ENCODE results near the gene MAPK11.

The MAPK11 gene

GRCh38 chr22:50307890-50308596 is 37.9 kb upstream of the MAPK11 start:
- no peak for DNase-seq

- DNase-seq, result peak; percentile 48
These were observed 36.9 kb upstream of the MAPK11 start, which contains the start of gene PLXNB2 for GRCh38 chr22:50306753-50307749. TSS of gene PLXNB2 (minus strand) at chr22:50307646. CDS start at chr22:50290584, 17,062 bp downstream.

- peak; percentile 69 for DNase-seq
These were observed 35.9 kb upstream of the MAPK11 start for GRCh38 chr22:50305923-50306566.

GRCh38 chr22:50305393-50305922 is 35.3 kb upstream of the MAPK11 start:
- no peak for DNase-seq

GRCh38 chr22:50304528-50305392 is 34.6 kb upstream of the MAPK11 start:
- no peak for DNase-seq

- DNase-seq, result no peak
These were observed 33.8 kb upstream of the MAPK11 start for GRCh38 chr22:50303848-50304527.

GRCh38 chr22:50303515-50303847 is 33.3 kb upstream of the MAPK11 start:
- no peak for DNase-seq

- no peak for DNase-seq
These were observed 32.4 kb upstream of the MAPK11 start for GRCh38 chr22:50302564-50302963.

GRCh38 chr22:50302041-50302541 is 31.9 kb upstream of the MAPK11 start:
- DNase-seq, result no peak

GRCh38 chr22:50301581-50301991 is 31.4 kb upstream of the MAPK11 start:
- DNase-seq, result no peak

GRCh38 chr22:50300620-50301257 is 30.6 kb upstream of the MAPK11 start:
- DNase-seq, result no peak

- DNase-seq, result no peak
These were observed 29.8 kb upstream of the MAPK11 start for GRCh38 chr22:50299785-50300619.

GRCh38 chr22:50298937-50299784 is 29.0 kb upstream of the MAPK11 start:
- no peak for DNase-seq

- DNase-seq, result no peak
These were observed 28.1 kb upstream of the MAPK11 start for GRCh38 chr22:50298266-50298637.

GRCh38 chr22:50297510-50298265 is 27.5 kb upstream of the MAPK11 start:
- DNase-seq, result no peak

- DNase-seq, result no peak
These were observed 26.7 kb upstream of the MAPK11 start for GRCh38 chr22:50296658-50297490.

- DNase-seq, result no peak
These were observed 24.1 kb upstream of the MAPK11 start for GRCh38 chr22:50294319-50294656.
